GM21367 (cell line): ENCODE results near the gene NUCB1.
"Not testable (repeated sequence)": the region's sequence is repeated elsewhere in the genome, so short reads cannot be mapped to it uniquely, and the experiment has no call there.

Experiments
- ATAC-seq: cut with Tn5 transposase; IDR thresholded peaks from one replicate; pipeline ENCODE4 v1.9.1; 2021; ENCODE audit not compliant: unreplicated experiment

The NUCB1 gene

GRCh38 chr19:48874303-48875135 lies 25.6 kb upstream of the NUCB1 start:
- ATAC-seq = no peak

GRCh38 chr19:48876043-48876981 lies 23.8 kb upstream of the NUCB1 start:
- ATAC-seq = not testable (repeated sequence)

- no peak for ATAC-seq
Measured at GRCh38 chr19:48877855-48878195, 22.3 kb upstream of the NUCB1 start.

- no peak for ATAC-seq
Measured at GRCh38 chr19:48878196-48879024, 21.7 kb upstream of the NUCB1 start.

GRCh38 chr19:48879025-48879637 lies 21.0 kb upstream of the NUCB1 start:
- no peak for ATAC-seq

- not testable (repeated sequence) for ATAC-seq
Measured at GRCh38 chr19:48879696-48880095, 20.4 kb upstream of the NUCB1 start.

GRCh38 chr19:48881741-48882657 lies 18.1 kb upstream of the NUCB1 start:
- ATAC-seq = no peak

GRCh38 chr19:48883726-48884125 lies 16.4 kb upstream of the NUCB1 start:
- no peak for ATAC-seq

GRCh38 chr19:48887861-48888612 lies 12.1 kb upstream of the NUCB1 start:
- no peak for ATAC-seq

- not testable (repeated sequence) for ATAC-seq
Measured at GRCh38 chr19:48889496-48889895, 10.6 kb upstream of the NUCB1 start.

- ATAC-seq = no peak
Measured at GRCh38 chr19:48890551-48890950, 9.6 kb upstream of the NUCB1 start.

- no peak for ATAC-seq
Measured at GRCh38 chr19:48895226-48895625, 4.9 kb upstream of the NUCB1 start.

- no peak for ATAC-seq
Measured at GRCh38 chr19:48896191-48896720, 3.9 kb upstream of the NUCB1 start.

GRCh38 chr19:48897181-48897580 lies 2.9 kb upstream of the NUCB1 start:
- ATAC-seq = no peak

GRCh38 chr19:48899386-48899749 lies 744 bp upstream of the NUCB1 start:
- ATAC-seq = not testable (repeated sequence)

GRCh38 chr19:48900477-48901406 lies 630 bp downstream of the NUCB1 start:
- no peak for ATAC-seq

- ATAC-seq = not testable (repeated sequence)
Measured at GRCh38 chr19:48902291-48902690, 2.2 kb downstream of the NUCB1 start.

- ATAC-seq = not testable (repeated sequence)
Measured at GRCh38 chr19:48903788-48904187, 3.7 kb downstream of the NUCB1 start.
